WERI-Rb-1 (cell line): Measurements from ENCODE around the gene AKAP8L.

ENCODE experiments used
- DNase-seq: peaks from one replicate; pipeline ENCODE4 v3.0.0-alpha.2; 2020
- H3K27ac ChIP-seq: fragments of 250-450 bp; sonication (Bioruptor Pico); 2 replicates; pipeline ENCODE4 v1.5.1; 2020; ENCODE audit warnings: mild to moderate bottlenecking, moderate library complexity
- H3K27me3 ChIP-seq: fragments of 250-450 bp; sonication (Bioruptor Pico); 2 replicates; pipeline ENCODE4 v1.5.1; 2021; ENCODE audit warnings: mild to moderate bottlenecking, low read depth, moderate library complexity; ENCODE audit not compliant: insufficient read depth, severe bottlenecking
- H3K36me3 ChIP-seq: fragments of 250-450 bp; sonication (Bioruptor Pico); 2 replicates; pipeline ENCODE4 v1.5.1; 2020; ENCODE audit warnings: mild to moderate bottlenecking, moderate library complexity
- H3K4me3 ChIP-seq: 2 replicates; pipeline ENCODE4 v1.5.1; 2011; ENCODE audit warnings: low read depth, mild to moderate bottlenecking, control low read depth, low read length
- H3K9me3 ChIP-seq: fragments of 250-450 bp; sonication (Bioruptor Pico); 2 replicates; pipeline ENCODE4 v1.5.1; 2021; ENCODE audit warnings: mild to moderate bottlenecking, moderate library complexity; ENCODE audit not compliant: severe bottlenecking
- CTCF ChIP-seq: IDR thresholded peaks from 2 replicates; pipeline ENCODE4 v1.5.1; 2011; ENCODE audit warnings: low read depth, mild to moderate bottlenecking, control low read depth, inconsistent platforms, low read length

AKAP8L gene

GRCh38 chr19:15437355-15438123 is 18.8 kb upstream of the AKAP8L start:
- Histone ChIP-seq H3K27ac (no peak overlapping the region), H3K36me3 (no peaks in the 10 kb centered on the region), H3K9me3 (no peaks in the 10 kb centered on the region), H3K4me3 (no peak overlapping the region), H3K27me3 (no peaks in the 10 kb centered on the region)
- no peak for DNase-seq
- TF ChIP-seq CTCF: no peak

- Histone ChIP-seq H3K27ac (no peak overlapping the region), H3K4me3 (no peak overlapping the region), H3K9me3 (no peaks in the 10 kb centered on the region), H3K36me3 (no peaks in the 10 kb centered on the region), H3K27me3 (no peaks in the 10 kb centered on the region)
- no peak for TF ChIP-seq CTCF
- no peak for DNase-seq
These were observed 18.0 kb upstream of the AKAP8L start for GRCh38 chr19:15436826-15437110.

- no peak for DNase-seq
- no peaks in the 10 kb centered on the region for H3K9me3 ChIP-seq
- H3K4me3 ChIP-seq: no peak overlapping the region
- H3K27me3 ChIP-seq: no peaks in the 10 kb centered on the region
- H3K36me3 ChIP-seq: peaks cover 4% of the 10 kb centered on the region; the same call in 1 of the 2 replicates
- H3K27ac ChIP-seq: no peak overlapping the region
- TF ChIP-seq CTCF: no peak
These were observed 17.4 kb upstream of the AKAP8L start for GRCh38 chr19:15436012-15436825.

- Histone ChIP-seq H3K9me3 (no peaks in the 10 kb centered on the region), H3K36me3 (peaks cover 31% of the 10 kb centered on the region), H3K27me3 (no peaks in the 10 kb centered on the region), H3K4me3 (peak overlapping the region; percentile 94), H3K27ac (peak overlapping the region; percentile 80)
- no peak for TF ChIP-seq CTCF
- DNase-seq: no peak
These were observed 14.8 kb upstream of the AKAP8L start for GRCh38 chr19:15433519-15434069.

GRCh38 chr19:15432629-15433518 is 14.1 kb upstream of the AKAP8L start:
- Histone ChIP-seq H3K27ac (peak overlapping the region; percentile 80), H3K36me3 (peaks cover 36% of the 10 kb centered on the region), H3K9me3 (no peaks in the 10 kb centered on the region), H3K27me3 (no peaks in the 10 kb centered on the region), H3K4me3 (peak overlapping the region; percentile 94)
- peak; percentile 91 for DNase-seq
- no peak for TF ChIP-seq CTCF
